HUES64 (cell line): ENCODE data around the gene WDFY2.

Source experiments
- H3K27ac ChIP-seq: 2 replicates; pipeline ENCODE4 v1.7.0; 2013; ENCODE audit warnings: low read depth, low read length, inconsistent platforms
- H3K27me3 ChIP-seq: 2 replicates; pipeline ENCODE4 v1.6.1; 2013; ENCODE audit warnings: mild to moderate bottlenecking, low read length; ENCODE audit not compliant: insufficient read depth
- H3K36me3 ChIP-seq: 2 replicates; pipeline ENCODE4 v1.6.1; 2013; ENCODE audit warnings: mild to moderate bottlenecking, low read length; ENCODE audit not compliant: insufficient read depth
- H3K4me1 ChIP-seq: 2 replicates; pipeline ENCODE4 v1.6.1; 2013; ENCODE audit warnings: mild to moderate bottlenecking, low read length, moderate library complexity; ENCODE audit not compliant: insufficient read depth
- H3K4me3 ChIP-seq: 2 replicates; pipeline ENCODE4 v1.5.1; 2013; ENCODE audit warnings: mild to moderate bottlenecking, low read length, moderate library complexity
- H3K9ac ChIP-seq: 2 replicates; pipeline ENCODE4 v1.6.1; 2013; ENCODE audit warnings: mild to moderate bottlenecking, low read depth, low read length
- H3K9me3 ChIP-seq: 2 replicates; pipeline ENCODE4 v1.6.1; 2013; ENCODE audit warnings: low read depth, low read length; ENCODE audit not compliant: insufficient read depth
- WGBS: fragments of 150-250, 120-280 bp; methylation state at CpG from one replicate; pipeline ENCODE4 v1.1.7; 2013; ENCODE audit warnings: missing lambda C conversion rate; 5-methylcytosine and 5-hydroxymethylcytosine counted together

The WDFY2 gene

DNA sequence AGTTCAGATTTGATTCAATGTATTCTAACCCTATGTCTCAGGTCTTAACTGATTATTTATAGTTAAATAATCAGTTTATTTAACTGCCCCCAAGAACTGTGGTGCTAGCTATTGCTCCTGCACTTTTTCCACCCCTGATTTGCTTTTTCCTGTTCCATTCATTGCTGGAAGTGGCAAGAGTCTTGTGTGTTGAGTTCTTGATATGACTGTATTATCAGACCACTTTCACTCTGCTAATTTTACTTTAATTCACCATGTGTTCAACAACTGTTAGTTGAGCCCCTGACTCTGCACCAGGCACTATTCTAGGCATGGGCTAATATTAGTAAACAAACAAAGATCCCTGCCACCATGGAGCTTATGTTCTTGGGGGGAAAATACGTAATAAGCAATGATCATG lies 39.9 kb downstream of the WDFY2 start:
- Histone ChIP-seq H3K4me3 (no peak overlapping the region), H3K4me1 (peaks cover 29% of the 10 kb centered on the region), H3K9me3 (no peaks in the 10 kb centered on the region), H3K27ac (no peak overlapping the region), H3K27me3 (no peaks in the 10 kb centered on the region), H3K36me3 (no peaks in the 10 kb centered on the region), H3K9ac (no peak overlapping the region)
- WGBS = 93% methylated on average over 1 of the region's 1 CpG

DNA sequence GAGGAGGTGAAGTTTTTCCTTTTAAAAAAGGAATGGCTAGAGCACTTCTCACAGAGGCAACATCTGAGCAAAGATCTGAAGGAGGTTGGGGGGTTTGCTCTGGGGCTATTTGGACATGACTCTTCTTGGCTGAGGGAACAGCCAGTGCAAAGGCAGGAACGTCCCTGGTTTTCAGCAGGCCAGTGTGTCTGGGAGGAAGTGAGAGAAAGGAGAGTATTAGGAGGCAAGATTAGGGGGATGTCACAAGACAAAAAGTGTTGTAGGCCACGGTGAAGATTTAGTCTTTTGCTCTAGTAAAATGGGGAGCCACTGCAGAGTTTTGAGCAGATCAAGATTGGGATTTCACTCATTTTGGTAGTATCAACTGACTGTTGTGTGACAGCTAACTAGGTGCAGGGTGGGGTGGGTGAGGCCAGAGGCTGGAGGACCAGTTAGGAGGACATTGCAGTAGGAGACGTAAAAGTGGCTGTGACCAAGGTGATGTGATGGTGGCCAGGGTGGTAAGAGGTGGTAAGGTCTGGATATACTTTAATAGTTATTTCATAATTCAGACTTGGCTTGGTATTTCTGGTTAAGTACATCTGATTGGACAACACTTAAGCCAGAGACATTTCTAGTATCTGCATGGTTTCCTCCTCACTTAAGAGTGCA lies 40.6 kb downstream of the WDFY2 start:
- H3K4me1 ChIP-seq = peaks cover 25% of the 10 kb centered on the region
- H3K4me3 ChIP-seq = no peak overlapping the region
- WGBS = 89% methylated on average over 3 of the region's 3 CpGs
- no peak overlapping the region for H3K9ac ChIP-seq
- no peaks in the 10 kb centered on the region for H3K27me3 ChIP-seq
- no peaks in the 10 kb centered on the region for H3K36me3 ChIP-seq
- no peak overlapping the region for H3K27ac ChIP-seq
- H3K9me3 ChIP-seq = no peaks in the 10 kb centered on the region

DNA sequence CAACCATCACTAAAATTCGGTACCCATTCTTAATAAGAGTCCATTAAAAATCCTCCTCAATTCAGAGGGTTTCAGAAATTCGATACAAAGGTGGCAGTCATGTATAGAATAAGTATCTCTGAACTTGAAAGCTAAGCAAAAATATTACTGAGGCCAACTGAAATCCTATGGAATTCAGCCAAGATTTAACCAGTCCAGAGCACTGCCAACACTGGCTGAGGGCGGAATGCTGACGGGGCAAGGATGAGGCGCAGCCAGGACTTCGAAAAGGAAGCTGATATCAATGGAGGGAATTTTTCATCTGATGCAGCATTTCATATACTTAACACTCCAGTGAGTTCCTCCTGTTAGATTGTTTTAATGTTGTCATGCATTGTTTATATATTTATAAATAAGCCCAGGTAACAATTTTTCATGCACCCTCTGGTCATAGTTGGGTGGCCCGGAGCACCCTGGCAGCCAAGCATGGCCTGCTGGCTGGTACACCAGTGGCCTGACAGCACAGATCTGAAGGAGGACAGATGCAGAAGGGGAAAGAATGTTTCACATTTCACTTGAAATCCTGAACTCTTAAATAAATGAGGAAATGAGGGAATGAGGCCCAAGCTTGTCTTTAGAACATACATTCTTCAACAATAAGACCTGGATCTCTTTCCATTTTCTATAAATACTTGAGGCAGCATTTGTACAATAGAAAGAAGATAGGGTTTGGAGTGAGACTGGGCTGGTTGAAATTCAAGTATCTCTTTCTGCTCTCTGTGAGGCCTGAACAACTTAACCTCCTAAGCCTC lies 41.5 kb downstream of the WDFY2 start:
- H3K9ac ChIP-seq = no peak overlapping the region
- H3K36me3 ChIP-seq = no peaks in the 10 kb centered on the region
- no peak overlapping the region for H3K27ac ChIP-seq
- no peaks in the 10 kb centered on the region for H3K9me3 ChIP-seq
- 98% methylated on average over 7 of the region's 7 CpGs for WGBS
- H3K27me3 ChIP-seq = no peaks in the 10 kb centered on the region
- peaks cover 18% of the 10 kb centered on the region for H3K4me1 ChIP-seq
- no peak overlapping the region for H3K4me3 ChIP-seq

DNA sequence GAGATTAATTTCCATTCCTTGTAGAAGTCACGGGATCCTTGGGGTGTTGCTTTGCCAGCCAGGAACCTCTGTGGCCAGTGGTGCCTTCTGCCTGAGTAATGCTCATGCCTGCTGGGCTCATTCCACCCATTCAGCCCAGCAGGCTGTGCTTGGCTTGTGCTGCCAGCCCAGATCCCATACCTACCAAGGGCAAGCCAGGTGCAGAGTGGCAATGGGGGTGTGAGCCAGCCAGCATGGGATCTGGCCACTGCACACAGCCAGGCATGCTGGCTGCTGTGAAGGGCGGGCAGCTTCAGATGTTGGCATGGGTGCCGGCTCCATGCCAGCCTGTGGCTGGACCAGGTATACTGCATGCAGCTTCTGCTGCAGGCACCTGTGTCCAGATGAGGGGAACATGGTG lies 42.5 kb downstream of the WDFY2 start:
- Histone ChIP-seq H3K27ac (no peak overlapping the region), H3K27me3 (no peaks in the 10 kb centered on the region), H3K9ac (no peak overlapping the region), H3K4me3 (no peak overlapping the region), H3K9me3 (no peaks in the 10 kb centered on the region), H3K36me3 (no peaks in the 10 kb centered on the region), H3K4me1 (peaks cover 18% of the 10 kb centered on the region)
- WGBS = 96% methylated on average over 3 of the region's 3 CpGs

DNA sequence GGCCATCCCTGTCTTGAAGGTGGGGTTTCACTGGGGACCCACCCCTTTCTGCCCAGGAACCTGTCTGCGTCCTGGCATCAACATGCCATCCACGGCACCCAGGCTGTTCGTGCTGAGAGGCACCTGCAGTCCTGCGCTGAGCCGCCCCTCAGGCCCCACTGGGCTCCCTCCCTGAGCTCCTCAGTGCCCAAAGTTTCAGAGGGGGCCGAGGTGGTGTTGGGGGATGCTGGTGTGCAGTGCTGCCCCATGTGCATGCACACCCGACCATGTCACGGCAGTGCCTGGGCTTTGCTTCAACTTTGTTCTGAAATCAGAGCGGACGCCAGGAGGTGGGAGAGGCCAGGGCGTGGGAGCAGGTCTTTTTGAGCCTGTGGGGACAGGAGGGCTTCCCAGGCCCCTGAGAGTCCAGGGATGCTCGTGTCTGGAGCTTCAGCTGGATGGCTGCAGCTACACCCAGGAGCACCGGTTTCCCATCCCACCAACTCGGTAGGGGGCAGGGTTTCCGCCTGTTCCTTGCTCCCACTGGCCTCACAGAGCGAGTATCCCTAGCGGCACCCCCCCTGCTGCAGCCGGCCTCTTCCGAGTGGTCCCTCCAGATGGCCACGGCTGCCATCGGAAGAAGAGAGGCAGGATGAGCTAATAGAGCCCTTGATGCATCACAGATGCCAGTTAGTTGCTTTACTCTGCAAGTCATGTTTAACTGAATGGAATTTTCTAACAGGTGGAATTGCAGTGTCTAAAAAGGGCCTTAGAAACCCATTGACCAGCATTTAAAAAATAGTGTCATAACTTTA lies 44.0 kb downstream of the WDFY2 start:
- no peaks in the 10 kb centered on the region for H3K9me3 ChIP-seq
- H3K36me3 ChIP-seq = no peaks in the 10 kb centered on the region
- H3K27ac ChIP-seq = no peak overlapping the region
- no peaks in the 10 kb centered on the region for H3K27me3 ChIP-seq
- 92% methylated on average over 21 of the region's 21 CpGs for WGBS
- H3K9ac ChIP-seq = no peak overlapping the region
- H3K4me3 ChIP-seq = no peak overlapping the region
- H3K4me1 ChIP-seq = peaks cover 26% of the 10 kb centered on the region

DNA sequence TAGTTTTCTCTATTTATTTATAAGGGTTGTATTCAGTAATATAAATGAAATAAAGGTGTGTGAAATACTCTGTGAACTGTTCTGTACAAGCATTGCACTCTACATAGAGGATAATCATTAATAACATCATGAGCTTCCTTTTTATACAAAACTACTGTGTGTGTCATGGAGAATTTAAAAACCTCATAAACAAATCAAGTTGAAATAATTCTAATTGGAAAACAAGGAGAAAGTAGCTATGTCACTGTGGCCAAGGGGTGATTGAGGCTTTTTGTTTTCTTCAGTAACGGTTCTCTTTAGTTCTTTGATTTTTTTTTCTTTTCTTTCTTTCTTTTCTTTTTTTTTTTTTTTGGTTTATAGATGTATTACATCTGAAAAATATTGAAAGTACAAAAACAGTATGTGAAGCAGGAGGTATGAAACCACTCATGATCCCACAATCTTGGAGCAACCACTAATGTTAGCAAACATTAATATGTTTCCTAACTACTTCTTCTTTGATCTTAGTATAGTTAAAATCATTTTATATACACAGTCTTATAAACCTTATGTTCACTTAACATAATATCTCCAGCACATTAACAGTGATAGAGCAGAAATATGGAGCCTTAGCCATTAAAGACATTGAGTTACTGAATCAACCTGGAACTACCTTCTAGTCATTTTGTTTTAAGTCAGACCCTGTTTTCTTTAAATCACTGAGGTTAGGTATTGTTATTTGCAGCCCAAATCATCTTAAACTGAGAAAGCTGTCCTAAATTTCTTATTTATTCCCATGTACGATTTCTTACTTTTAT lies 45.4 kb downstream of the WDFY2 start:
- no peak overlapping the region for H3K27ac ChIP-seq
- no peaks in the 10 kb centered on the region for H3K36me3 ChIP-seq
- peaks cover 23% of the 10 kb centered on the region for H3K4me1 ChIP-seq
- no peaks in the 10 kb centered on the region for H3K27me3 ChIP-seq
- H3K9ac ChIP-seq = no peak overlapping the region
- H3K9me3 ChIP-seq = no peaks in the 10 kb centered on the region
- no CpG with 5 or more reads among the region's 2 CpGs for WGBS
- H3K4me3 ChIP-seq = no peak overlapping the region

DNA sequence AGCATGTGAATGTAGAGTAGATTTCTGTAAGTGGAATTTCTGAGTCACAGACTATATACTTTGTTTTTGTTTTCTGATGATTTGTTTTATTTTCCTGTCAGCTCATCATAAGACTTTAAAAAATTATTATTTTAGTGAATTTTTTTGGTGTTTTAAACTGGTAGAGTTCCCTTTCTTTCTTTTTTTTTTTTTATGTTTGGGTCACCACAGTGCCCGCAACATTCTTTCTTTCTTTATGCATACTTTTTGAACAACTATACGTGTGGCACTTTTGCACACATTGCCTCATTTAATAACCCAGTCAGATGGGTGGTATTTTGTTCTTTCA lies 46.0 kb downstream of the WDFY2 start:
- no peaks in the 10 kb centered on the region for H3K9me3 ChIP-seq
- no peak overlapping the region for H3K4me3 ChIP-seq
- H3K27me3 ChIP-seq = no peaks in the 10 kb centered on the region
- H3K27ac ChIP-seq = no peak overlapping the region
- no peak overlapping the region for H3K9ac ChIP-seq
- WGBS = no CpG with 5 or more reads among the region's 2 CpGs
- H3K4me1 ChIP-seq = peaks cover 26% of the 10 kb centered on the region
- no peaks in the 10 kb centered on the region for H3K36me3 ChIP-seq

DNA sequence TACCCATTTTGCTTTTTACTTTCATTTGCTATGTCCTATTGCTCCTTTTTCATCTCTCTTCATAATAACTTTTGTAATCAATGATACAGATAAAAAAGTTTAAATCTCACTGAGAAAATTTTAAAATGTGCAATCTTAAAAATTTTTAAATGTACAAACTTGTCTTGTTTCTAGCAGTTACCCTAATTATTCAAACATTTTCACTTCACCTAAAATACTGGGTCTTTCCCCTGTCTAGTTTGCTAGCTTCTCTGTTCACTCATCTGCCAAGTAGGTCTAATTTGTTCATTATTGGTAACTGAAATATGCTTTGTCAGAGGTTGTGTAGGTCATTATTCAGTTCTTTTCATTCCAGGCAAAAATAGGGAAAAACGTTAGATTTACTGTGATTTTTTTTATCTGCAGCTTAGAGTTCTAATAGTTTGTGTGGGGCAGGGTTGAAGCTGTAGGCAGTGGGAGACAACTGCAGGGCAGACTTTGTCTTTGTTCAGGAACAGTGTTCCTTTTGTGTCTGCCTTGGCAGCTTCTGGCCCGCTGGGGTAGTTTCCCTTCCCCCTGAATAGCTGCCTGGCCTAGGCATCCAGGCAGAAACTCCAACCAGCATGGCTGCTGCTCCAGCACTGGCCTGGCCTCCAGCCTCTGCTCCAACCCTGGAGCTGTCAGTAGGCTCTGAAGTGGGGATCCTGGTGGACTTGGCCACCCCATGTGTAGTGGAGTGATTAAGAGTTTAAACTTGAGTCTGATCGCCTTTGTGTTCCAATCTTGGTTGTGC lies 48.5 kb downstream of the WDFY2 start:
- peak overlapping the region; percentile 9; the same call in 1 of the 2 replicates for H3K4me3 ChIP-seq
- H3K4me1 ChIP-seq = peaks cover 50% of the 10 kb centered on the region
- H3K27ac ChIP-seq = peak overlapping the region; percentile 59
- H3K9me3 ChIP-seq = no peaks in the 10 kb centered on the region
- H3K9ac ChIP-seq = peak overlapping the region; percentile 45; the same call in 1 of the 2 replicates
- H3K27me3 ChIP-seq = no peaks in the 10 kb centered on the region
- H3K36me3 ChIP-seq = no peaks in the 10 kb centered on the region
- WGBS = 50% methylated on average over 3 of the region's 3 CpGs

DNA sequence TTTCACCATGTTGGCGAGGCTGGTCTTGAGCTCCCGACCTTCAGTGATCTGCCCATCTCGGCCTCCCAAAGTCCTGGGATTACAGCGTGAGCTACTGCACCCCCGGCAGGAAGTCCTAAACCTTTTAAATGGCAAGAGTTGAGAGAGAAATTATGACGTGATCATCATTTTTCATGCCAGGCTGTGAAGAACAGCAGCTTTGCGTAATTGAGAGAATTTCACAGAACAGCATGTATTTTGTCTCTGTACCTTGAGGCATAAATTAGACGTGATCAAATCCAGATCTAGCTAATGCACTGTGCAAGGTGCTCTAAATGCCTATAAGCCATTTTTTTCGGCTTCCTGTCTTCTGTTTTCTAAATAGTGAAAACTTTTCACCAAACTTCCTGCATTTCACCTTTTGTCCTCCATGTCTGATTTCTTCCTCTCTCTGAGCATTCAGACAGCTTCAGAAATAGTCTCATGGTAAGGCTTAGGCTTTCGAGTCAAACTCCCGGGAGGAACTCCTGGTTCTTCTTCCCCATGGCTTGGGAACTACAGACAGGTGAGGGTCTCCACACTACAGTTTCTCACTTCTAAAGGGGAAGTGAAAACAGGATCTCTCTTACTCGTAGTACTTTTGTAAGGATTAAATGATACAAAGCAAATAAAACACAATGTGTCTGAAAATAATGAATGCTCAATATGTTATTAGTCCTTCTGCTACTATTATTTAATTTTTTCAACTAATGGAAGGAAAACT lies 51.0 kb downstream of the WDFY2 start:
- no peaks in the 10 kb centered on the region for H3K27me3 ChIP-seq
- no peak overlapping the region for H3K9ac ChIP-seq
- no peaks in the 10 kb centered on the region for H3K9me3 ChIP-seq
- H3K27ac ChIP-seq = no peak overlapping the region
- peaks cover 69% of the 10 kb centered on the region for H3K4me1 ChIP-seq
- no peak overlapping the region for H3K4me3 ChIP-seq
- WGBS = 94% methylated on average over 11 of the region's 12 CpGs
- no peaks in the 10 kb centered on the region for H3K36me3 ChIP-seq

DNA sequence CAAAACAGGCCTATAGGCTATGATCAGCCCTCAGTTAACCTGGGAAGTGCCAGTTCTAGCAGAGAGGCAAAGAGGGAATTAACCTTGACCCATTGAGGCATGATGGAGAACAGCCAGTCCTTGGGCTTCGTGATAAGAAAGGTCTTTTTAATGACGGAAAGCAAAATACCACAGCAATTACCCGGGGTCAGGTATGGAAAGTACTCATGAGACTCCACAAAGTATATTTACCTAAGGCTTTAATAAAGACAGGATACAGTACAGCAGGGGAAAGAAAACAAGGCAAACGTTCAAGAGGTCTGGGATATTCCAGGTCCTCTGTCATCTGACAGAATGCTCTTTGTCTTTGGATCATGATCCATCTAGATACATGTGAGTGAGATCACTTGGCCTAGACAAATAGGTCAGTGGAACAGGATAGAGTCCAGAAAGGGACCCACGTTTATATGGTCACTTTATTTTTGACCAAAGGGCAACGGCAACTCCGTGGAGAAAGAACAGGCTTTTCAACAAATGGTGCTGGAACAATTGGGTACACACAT lies 52.2 kb downstream of the WDFY2 start:
- Histone ChIP-seq H3K36me3 (no peaks in the 10 kb centered on the region), H3K4me1 (peaks cover 69% of the 10 kb centered on the region), H3K27me3 (no peaks in the 10 kb centered on the region), H3K9me3 (no peaks in the 10 kb centered on the region), H3K9ac (no peak overlapping the region), H3K4me3 (no peak overlapping the region), H3K27ac (no peak overlapping the region)
- 78% methylated on average over 7 of the region's 7 CpGs for WGBS
